ENCODE data around the gene OR13J1. TPM values are rescaled to one million over a fixed set of nuclear protein-coding genes. Genes with fewer than 3 reads are reported as not detected.

OR13J1 gene
- total RNA-seq, 1 experiment from 2014 or later = not detected

DNA sequence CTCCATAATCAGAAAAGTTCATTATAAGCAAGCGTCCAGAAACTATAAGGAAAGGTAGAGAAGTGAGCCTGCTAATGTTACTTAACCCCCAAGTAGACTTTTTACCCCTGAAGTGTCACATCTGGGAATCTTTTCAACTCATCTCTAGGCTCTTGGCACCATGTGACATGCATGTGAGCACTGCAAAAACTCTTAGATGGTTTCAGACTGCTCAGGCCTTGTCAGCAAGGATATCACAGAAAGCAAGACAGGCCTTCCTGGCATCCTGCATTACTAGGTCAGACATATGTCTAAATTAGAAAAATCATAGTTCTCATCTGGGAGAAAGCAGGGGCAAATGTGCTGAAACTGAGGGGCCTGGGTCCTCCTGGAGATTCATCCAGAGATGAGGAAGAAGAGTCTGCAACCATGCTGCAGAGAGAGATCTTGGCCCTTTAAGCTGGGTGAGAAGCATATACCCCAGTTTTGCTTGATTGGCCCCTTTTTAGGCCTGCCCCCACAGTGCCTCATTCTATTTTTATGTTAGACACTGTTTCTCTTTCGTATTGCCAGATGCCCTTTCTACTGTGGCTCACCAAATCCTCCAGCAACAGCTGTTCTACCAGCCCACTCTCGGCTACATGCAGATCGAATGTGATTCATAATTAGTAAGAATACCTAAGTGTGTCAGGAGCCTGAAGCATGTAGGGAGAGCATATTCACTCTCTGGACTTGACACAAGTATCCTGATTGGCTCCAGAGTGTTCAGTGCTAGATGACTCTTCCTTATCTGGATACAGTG is 22.2 kb downstream of the OR13J1 start:
- Histone ChIP-seq H3K27me3 (ENCODE audit: low read length) (no peaks in the 10 kb centered on the region), H3K4me1 (ENCODE audit: low read length) (peaks cover 22% of the 10 kb centered on the region), H3K9ac (ENCODE audit: low read length) (no peak overlapping the region), H3K36me3 (ENCODE audit: insufficient read depth, low read length) (no peaks in the 10 kb centered on the region), H3K27ac (ENCODE audit: low read length) (no peak overlapping the region), H3K9me2 (replicated peaks; ENCODE audit: insufficient read depth, low read length) (no peaks in the 10 kb centered on the region), H4K20me1 (ENCODE audit: insufficient read depth, low read depth, low read length) (no peaks in the 10 kb centered on the region), H3K9me3 (ENCODE audit: low read length) (no peaks in the 10 kb centered on the region), H3K4me2 (ENCODE audit: low read depth, low read length, poor library complexity, severe bottlenecking) (peak overlapping the region; percentile 0), H3K4me3 (ENCODE audit: low read length) (no peak overlapping the region), H2AFZ (ENCODE audit: low read length) (no peak overlapping the region), H3K79me2 (ENCODE audit: low read length) (no peaks in the 10 kb centered on the region)
- DNase-seq = peak; percentile 49

DNA sequence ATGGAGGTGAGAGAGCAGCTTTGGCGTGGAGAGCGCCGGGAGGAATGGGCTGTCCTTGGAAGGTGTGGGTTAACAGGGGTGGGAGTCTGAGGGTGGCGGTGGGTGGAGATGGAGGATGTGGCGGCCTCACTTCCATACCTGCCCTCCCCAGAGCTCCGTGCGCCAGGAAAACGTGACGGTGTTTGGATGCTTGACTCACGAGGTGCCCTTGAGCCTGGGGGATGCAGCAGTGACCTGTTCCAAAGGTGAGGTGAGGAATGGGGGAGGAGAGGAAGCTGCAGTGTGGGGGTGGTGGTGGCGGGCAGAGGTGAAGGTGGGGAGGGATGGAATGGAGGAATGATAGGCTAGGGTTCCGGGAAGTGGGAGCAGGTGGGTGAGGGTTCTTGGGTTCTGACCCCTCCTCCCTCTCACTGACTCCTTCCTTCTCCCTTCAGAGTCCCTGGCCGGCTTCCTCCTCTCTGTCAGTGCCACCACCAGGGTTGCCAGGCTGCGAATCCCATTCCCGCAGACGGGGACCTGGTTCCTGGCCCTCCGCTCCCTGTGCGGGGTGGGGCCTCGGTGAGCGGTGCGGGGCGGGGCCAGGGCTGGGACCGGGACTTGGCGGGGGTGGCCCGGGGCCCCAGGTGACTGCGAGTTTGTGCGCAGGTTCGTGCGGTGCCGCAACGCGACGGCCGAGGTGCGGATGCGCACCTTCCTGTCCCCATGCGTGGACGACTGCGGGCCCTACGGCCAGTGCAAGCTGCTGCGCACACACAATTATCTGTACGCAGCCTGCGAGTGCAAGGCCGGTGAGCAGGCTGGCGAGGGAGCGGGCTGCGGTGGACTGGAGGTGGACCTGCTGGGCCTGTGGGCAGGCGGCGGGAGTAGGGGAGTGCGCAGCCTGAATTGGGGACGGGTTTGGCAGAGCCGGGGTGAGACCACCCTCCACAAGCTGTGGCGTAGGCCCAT is 24.1 kb downstream of the OR13J1 start:
- Histone ChIP-seq H4K20me1 (ENCODE audit: insufficient read depth, low read depth, low read length) (no peaks in the 10 kb centered on the region), H3K27ac (ENCODE audit: low read length) (no peak overlapping the region), H3K4me3 (ENCODE audit: low read length) (no peak overlapping the region), H3K79me2 (ENCODE audit: low read length) (no peaks in the 10 kb centered on the region), H3K4me1 (ENCODE audit: low read length) (peaks cover 22% of the 10 kb centered on the region), H3K36me3 (ENCODE audit: insufficient read depth, low read length) (no peaks in the 10 kb centered on the region), H3K27me3 (ENCODE audit: low read length) (no peaks in the 10 kb centered on the region), H3K9ac (ENCODE audit: low read length) (no peak overlapping the region), H3K9me3 (ENCODE audit: low read length) (no peaks in the 10 kb centered on the region), H3K9me2 (replicated peaks; ENCODE audit: insufficient read depth, low read length) (no peaks in the 10 kb centered on the region), H3K4me2 (ENCODE audit: low read depth, low read length, poor library complexity, severe bottlenecking) (no peak overlapping the region), H2AFZ (ENCODE audit: low read length) (no peak overlapping the region)
- DNase-seq = no peak

DNA sequence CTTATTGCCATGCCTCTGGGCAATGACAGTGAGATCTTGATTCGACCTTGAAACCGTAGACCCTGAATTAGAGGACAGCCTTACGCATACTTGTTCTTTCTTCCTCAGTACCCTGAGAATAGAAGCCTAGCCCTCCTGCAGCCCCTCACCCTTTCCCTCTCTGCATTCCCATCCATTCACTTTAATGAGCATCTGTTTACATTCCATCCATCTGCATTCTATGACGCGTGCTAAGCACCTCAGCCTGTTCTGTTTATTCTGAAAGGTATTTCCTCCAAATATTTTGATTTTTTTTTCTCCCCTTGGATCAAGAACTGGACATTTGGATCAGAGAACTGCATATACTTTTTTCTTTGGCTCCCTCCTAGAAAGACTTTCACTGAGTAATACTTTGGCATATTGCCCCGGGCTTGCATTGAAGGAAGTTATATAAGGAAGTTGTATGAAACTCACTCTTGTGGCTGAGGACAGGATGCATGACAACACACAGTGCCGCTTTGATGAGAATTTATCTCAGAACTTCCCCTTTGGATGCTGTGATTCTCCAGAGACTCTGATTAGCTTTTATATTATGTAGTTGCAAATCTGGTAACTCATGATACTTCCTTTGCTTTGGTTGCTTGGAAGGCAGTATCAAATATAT is 25.5 kb downstream of the OR13J1 start:
- Histone ChIP-seq H3K4me3 (ENCODE audit: low read length) (no peak overlapping the region), H3K36me3 (ENCODE audit: insufficient read depth, low read length) (no peaks in the 10 kb centered on the region), H3K9ac (ENCODE audit: low read length) (no peak overlapping the region), H3K27me3 (ENCODE audit: low read length) (no peaks in the 10 kb centered on the region), H3K4me1 (ENCODE audit: low read length) (peaks cover 22% of the 10 kb centered on the region), H3K9me3 (ENCODE audit: low read length) (no peaks in the 10 kb centered on the region), H2AFZ (ENCODE audit: low read length) (no peak overlapping the region), H3K79me2 (ENCODE audit: low read length) (no peaks in the 10 kb centered on the region), H3K9me2 (replicated peaks; ENCODE audit: insufficient read depth, low read length) (no peaks in the 10 kb centered on the region), H4K20me1 (ENCODE audit: insufficient read depth, low read depth, low read length) (no peaks in the 10 kb centered on the region), H3K27ac (ENCODE audit: low read length) (no peak overlapping the region), H3K4me2 (ENCODE audit: low read depth, low read length, poor library complexity, severe bottlenecking) (peak overlapping the region; percentile 2)
- DNase-seq = peak; percentile 72

DNA sequence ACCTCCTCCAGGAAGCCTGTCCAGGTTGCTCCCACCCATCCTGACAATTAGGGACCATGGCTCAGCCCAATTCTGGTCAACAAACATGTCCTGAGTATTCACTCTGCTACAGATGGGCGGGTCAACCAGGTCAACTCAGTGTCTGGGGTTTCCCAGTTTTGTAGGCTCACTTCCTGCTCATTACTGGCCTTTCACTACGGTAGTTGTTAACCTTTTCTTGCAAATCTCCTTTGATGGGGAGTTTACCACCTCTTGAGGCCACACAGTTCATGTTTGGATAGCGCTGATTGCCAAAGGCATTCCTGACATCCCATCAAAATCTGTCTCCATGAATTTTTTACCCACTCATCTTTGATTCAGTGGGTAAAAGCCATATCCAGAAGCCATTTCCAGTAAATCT is 27.4 kb downstream of the OR13J1 start:
- Histone ChIP-seq H3K9ac (ENCODE audit: low read length) (no peak overlapping the region), H3K9me3 (ENCODE audit: low read length) (no peaks in the 10 kb centered on the region), H3K27ac (ENCODE audit: low read length) (no peak overlapping the region), H3K36me3 (ENCODE audit: insufficient read depth, low read length) (no peaks in the 10 kb centered on the region), H2AFZ (ENCODE audit: low read length) (no peak overlapping the region), H3K9me2 (replicated peaks; ENCODE audit: insufficient read depth, low read length) (no peaks in the 10 kb centered on the region), H3K4me3 (ENCODE audit: low read length) (no peak overlapping the region), H3K27me3 (ENCODE audit: low read length) (no peaks in the 10 kb centered on the region), H3K4me2 (ENCODE audit: low read depth, low read length, poor library complexity, severe bottlenecking) (no peak overlapping the region), H3K79me2 (ENCODE audit: low read length) (no peaks in the 10 kb centered on the region), H4K20me1 (ENCODE audit: insufficient read depth, low read depth, low read length) (no peaks in the 10 kb centered on the region), H3K4me1 (ENCODE audit: low read length) (peaks cover 16% of the 10 kb centered on the region)
- DNase-seq = no peak

DNA sequence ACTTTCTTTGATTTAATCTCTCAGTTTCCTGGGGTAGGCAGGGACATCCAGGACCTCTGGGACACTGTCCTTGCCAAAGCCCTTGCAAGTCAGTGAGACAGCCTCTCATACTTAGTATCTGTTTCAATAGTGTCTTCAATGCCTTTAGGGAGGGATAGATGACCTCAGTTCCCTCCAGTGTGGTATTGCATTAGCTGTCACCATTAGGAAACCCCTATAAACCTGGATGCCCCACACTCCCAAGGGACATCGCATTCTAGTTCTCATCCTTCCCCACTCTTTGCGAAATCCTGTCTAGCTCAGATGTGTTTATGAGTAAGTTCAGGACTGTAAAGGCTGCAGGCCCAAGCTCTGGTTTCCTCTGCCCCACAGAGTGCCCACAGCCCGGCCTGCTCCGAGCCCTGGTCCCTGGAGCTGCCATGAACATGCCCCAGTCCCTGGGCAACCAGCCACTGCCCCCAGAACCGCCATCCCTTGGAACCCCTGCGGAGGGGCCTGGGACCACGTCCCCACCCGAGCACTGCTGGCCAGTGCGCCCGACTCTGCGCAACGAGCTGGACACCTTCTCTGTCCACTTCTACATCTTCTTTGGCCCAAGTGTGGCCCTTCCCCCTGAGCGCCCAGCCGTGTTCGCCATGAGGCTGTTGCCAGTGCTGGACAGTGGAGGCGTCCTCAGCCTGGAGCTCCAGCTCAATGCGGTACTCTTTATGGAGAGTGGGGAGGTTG is 28.0 kb downstream of the OR13J1 start:
- H3K9me2 ChIP-seq (replicated peaks; ENCODE audit: insufficient read depth, low read length) = no peaks in the 10 kb centered on the region
- H3K9me3 ChIP-seq (ENCODE audit: low read length) = no peaks in the 10 kb centered on the region
- no peaks in the 10 kb centered on the region for H3K27me3 ChIP-seq (ENCODE audit: low read length)
- no peaks in the 10 kb centered on the region for H3K79me2 ChIP-seq (ENCODE audit: low read length)
- no peaks in the 10 kb centered on the region for H3K36me3 ChIP-seq (ENCODE audit: insufficient read depth, low read length)
- H3K4me2 ChIP-seq (ENCODE audit: low read depth, low read length, poor library complexity, severe bottlenecking) = no peak overlapping the region
- no peak for DNase-seq
- no peak overlapping the region for H3K4me3 ChIP-seq (ENCODE audit: low read length)
- no peak overlapping the region for H3K27ac ChIP-seq (ENCODE audit: low read length)
- no peaks in the 10 kb centered on the region for H4K20me1 ChIP-seq (ENCODE audit: insufficient read depth, low read depth, low read length)
- H2AFZ ChIP-seq (ENCODE audit: low read length) = no peak overlapping the region
- no peak overlapping the region for H3K9ac ChIP-seq (ENCODE audit: low read length)
- H3K4me1 ChIP-seq (ENCODE audit: low read length) = peaks cover 15% of the 10 kb centered on the region

DNA sequence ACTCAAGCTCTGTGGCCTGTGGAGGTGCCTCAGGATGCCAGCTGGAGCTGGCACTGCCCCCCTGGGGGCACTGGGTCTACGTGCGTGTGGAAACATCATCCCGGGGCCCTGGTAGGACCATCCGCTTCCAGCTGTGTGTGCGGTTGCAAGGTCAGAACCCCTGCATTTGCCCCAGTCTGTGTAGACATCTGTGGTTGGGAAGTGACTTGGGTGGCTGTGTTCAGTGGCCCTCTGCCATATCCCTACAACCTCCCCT is 28.6 kb downstream of the OR13J1 start:
- H3K36me3 ChIP-seq (ENCODE audit: insufficient read depth, low read length) = no peaks in the 10 kb centered on the region
- no peak overlapping the region for H3K4me2 ChIP-seq (ENCODE audit: low read depth, low read length, poor library complexity, severe bottlenecking)
- no peak overlapping the region for H3K27ac ChIP-seq (ENCODE audit: low read length)
- no peaks in the 10 kb centered on the region for H3K9me2 ChIP-seq (replicated peaks; ENCODE audit: insufficient read depth, low read length)
- H3K9me3 ChIP-seq (ENCODE audit: low read length) = no peaks in the 10 kb centered on the region
- no peak overlapping the region for H3K9ac ChIP-seq (ENCODE audit: low read length)
- no peaks in the 10 kb centered on the region for H3K79me2 ChIP-seq (ENCODE audit: low read length)
- H3K4me1 ChIP-seq (ENCODE audit: low read length) = peaks cover 15% of the 10 kb centered on the region
- no peak overlapping the region for H3K4me3 ChIP-seq (ENCODE audit: low read length)
- no peaks in the 10 kb centered on the region for H3K27me3 ChIP-seq (ENCODE audit: low read length)
- no peaks in the 10 kb centered on the region for H4K20me1 ChIP-seq (ENCODE audit: insufficient read depth, low read depth, low read length)
- H2AFZ ChIP-seq (ENCODE audit: low read length) = no peak overlapping the region
- DNase-seq = no peak

DNA sequence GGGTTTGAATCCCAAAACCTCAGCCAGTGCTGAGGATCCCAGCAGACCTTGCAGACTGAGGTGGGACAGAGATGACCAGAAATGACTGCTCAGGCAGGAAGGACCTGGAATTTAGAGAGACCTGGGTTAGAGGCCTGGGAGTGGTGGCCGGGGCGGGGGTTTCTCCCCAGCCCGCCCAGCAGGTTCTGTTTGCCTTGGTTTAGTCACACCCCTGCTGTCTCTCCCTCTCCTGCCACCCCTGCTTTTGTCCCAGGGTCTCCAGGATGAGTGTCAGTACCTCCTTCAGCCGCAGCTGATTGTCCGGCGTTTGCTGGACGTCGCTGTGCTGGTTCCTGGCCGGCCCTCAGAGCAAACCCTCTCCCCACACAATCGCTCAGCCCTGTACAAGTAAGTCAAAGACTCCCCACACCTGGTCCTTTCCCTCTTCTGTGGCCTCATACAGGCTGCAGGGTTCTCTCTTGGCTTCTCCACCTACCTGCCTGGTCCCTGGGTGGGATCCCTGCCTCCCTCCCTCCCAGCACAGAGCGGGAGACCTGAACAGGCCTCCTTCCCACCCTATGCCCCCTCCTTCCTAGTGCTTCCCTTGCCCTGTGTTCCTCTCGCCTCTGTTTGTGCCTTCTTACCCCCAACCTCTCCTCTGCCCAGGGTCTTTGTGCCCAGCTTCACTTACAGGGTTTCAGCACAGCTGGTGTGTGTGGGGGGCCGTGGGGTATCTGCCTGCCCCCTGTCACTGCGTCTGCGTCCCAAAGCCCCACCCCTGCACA is 29.1 kb downstream of the OR13J1 start:
- peaks cover 15% of the 10 kb centered on the region for H3K4me1 ChIP-seq (ENCODE audit: low read length)

More for the DNA sequence above, 29.1 kb downstream of the OR13J1 start:
- Histone ChIP-seq H3K27ac (ENCODE audit: low read length) (no peak overlapping the region), H3K79me2 (ENCODE audit: low read length) (no peaks in the 10 kb centered on the region), H3K4me3 (ENCODE audit: low read length) (no peak overlapping the region), H3K9me2 (replicated peaks; ENCODE audit: insufficient read depth, low read length) (no peaks in the 10 kb centered on the region), H3K4me2 (ENCODE audit: low read depth, low read length, poor library complexity, severe bottlenecking) (no peak overlapping the region), H4K20me1 (ENCODE audit: insufficient read depth, low read depth, low read length) (no peaks in the 10 kb centered on the region), H3K27me3 (ENCODE audit: low read length) (no peaks in the 10 kb centered on the region), H3K36me3 (ENCODE audit: insufficient read depth, low read length) (no peaks in the 10 kb centered on the region), H3K9me3 (ENCODE audit: low read length) (no peaks in the 10 kb centered on the region), H3K9ac (ENCODE audit: low read length) (no peak overlapping the region), H2AFZ (ENCODE audit: low read length) (no peak overlapping the region)
- no peak for DNase-seq

Measured in Karpas-422 (cell line).